Osteoblast (primary cell): ENCODE data around the gene SELENOS. TPM values are rescaled to one million over a fixed set of nuclear protein-coding genes. Genes with fewer than 3 reads are reported as not detected.
A peak's percentile ranks its signal among the peaks of the same experiment; 100 is the strongest.

Experiments used
- DNase-seq: peaks from one replicate; pipeline ENCODE4 v3.0.0; 2011; ENCODE audit warnings: low spot score, mixed read lengths; ENCODE audit not compliant: insufficient read length; ENCODE audit errors: missing footprints
- H2AFZ ChIP-seq: 2 replicates; pipeline ENCODE4 v1.6.0; 2011; ENCODE audit warnings: mild to moderate bottlenecking, low read length
- H3K27ac ChIP-seq: 2 replicates; pipeline ENCODE4 v1.5.1; 2011; ENCODE audit warnings: mild to moderate bottlenecking, low read depth, low read length, moderate library complexity
- H3K27me3 ChIP-seq: 2 replicates; pipeline ENCODE4 v1.6.0; 2012; ENCODE audit warnings: mild to moderate bottlenecking, control low read depth, inconsistent platforms, low read length, moderate library complexity; ENCODE audit not compliant: insufficient read depth
- H3K36me3 ChIP-seq: 2 replicates; pipeline ENCODE4 v1.5.1; 2011; ENCODE audit warnings: mild to moderate bottlenecking, low read length, control low read depth, moderate library complexity; ENCODE audit not compliant: insufficient read depth
- H3K4me1 ChIP-seq: 2 replicates; pipeline ENCODE4 v1.5.1; 2011; ENCODE audit warnings: mild to moderate bottlenecking, low read length, control low read depth, moderate library complexity; ENCODE audit not compliant: insufficient read depth
- H3K4me2 ChIP-seq: 2 replicates; pipeline ENCODE4 v1.6.0; 2011; ENCODE audit warnings: mild to moderate bottlenecking, low read length; ENCODE audit not compliant: insufficient read depth
- H3K4me3 ChIP-seq: fragments of 200-600 bp; sonication (generic); 3 replicates; pipeline ENCODE4 v1.5.1; 2012; ENCODE audit warnings: mild to moderate bottlenecking, low read length, inconsistent platforms; ENCODE audit not compliant: insufficient read depth
- H3K79me2 ChIP-seq: 2 replicates; pipeline ENCODE4 v1.6.0; 2012; ENCODE audit warnings: mild to moderate bottlenecking, low read length, control low read depth, inconsistent platforms; ENCODE audit not compliant: insufficient read depth
- H3K9me3 ChIP-seq: 2 replicates; pipeline ENCODE4 v1.5.1; 2011; ENCODE audit warnings: low read depth, low read length, control low read depth
- H4K20me1 ChIP-seq: 2 replicates; pipeline ENCODE4 v1.6.0; 2012; ENCODE audit warnings: mild to moderate bottlenecking, low read length, control low read depth; ENCODE audit not compliant: insufficient read depth
- total RNA-seq: library from RNA; depleted of rRNA; stranded (reverse); fragments of >200 nt; gene quantifications from 2 replicates; pipeline ENCODE4 v1.2.3, GENCODE V29; 2012
- TF ChIP-seq, protein P1 (sequence below): IDR thresholded peaks from 2 replicates; pipeline ENCODE4 v1.5.1; 2011; ENCODE audit warnings: mild to moderate bottlenecking, low read depth, low read length, moderate library complexity; ENCODE audit errors: extremely low read depth

Gene SELENOS
- total RNA-seq, 1 donor, result 79.6 TPM

DNA sequence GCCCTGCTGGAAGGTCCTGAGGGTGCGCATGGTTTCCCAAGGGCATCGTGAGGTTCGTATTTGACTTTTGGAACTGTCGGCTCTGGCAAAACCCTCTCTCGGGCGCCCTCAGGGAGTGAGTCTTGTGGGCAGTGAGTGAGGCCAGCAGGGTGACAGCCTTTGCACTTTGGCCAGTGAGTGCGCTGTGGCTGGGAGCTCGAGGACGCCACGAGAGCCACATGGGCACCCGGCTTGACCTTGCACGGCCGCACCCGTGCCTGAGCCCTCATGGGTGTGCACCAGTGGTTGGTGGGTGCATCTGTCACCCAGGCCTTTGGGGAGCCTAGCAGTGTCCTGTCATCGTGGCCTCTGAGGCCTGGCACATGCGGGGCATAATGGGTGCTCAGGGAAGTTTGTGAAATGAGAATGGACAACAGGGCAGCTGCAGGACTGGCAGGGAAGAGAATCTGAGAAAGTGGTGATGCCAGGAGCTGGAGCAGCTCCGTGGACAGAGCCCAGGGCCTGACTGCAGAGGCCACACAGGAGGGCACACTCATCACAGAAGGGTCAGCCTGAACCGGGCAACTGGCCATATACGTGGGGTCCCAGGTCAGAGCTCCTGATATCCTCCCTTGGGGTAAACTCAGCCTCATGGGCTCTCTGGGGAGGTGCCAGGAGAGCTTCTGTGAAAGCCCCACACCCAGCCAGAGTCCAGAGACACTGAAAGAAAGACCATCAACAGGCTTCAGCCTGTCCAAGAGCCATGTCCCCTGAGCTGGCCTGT, 48.2 kb upstream of the SELENOS start:
- Histone ChIP-seq H3K79me2 (no peaks in the 10 kb centered on the region), H3K4me1 (no peaks in the 10 kb centered on the region), H3K9me3 (no peaks in the 10 kb centered on the region), H3K4me2 (no peak overlapping the region), H3K4me3 (no peak overlapping the region), H3K36me3 (no peaks in the 10 kb centered on the region), H3K27ac (no peak overlapping the region), H4K20me1 (no peaks in the 10 kb centered on the region), H3K27me3 (no peaks in the 10 kb centered on the region), H2AFZ (no peak overlapping the region)
- TF ChIP-seq, protein P1, sequence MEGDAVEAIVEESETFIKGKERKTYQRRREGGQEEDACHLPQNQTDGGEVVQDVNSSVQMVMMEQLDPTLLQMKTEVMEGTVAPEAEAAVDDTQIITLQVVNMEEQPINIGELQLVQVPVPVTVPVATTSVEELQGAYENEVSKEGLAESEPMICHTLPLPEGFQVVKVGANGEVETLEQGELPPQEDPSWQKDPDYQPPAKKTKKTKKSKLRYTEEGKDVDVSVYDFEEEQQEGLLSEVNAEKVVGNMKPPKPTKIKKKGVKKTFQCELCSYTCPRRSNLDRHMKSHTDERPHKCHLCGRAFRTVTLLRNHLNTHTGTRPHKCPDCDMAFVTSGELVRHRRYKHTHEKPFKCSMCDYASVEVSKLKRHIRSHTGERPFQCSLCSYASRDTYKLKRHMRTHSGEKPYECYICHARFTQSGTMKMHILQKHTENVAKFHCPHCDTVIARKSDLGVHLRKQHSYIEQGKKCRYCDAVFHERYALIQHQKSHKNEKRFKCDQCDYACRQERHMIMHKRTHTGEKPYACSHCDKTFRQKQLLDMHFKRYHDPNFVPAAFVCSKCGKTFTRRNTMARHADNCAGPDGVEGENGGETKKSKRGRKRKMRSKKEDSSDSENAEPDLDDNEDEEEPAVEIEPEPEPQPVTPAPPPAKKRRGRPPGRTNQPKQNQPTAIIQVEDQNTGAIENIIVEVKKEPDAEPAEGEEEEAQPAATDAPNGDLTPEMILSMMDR, result no peak
- peak; percentile 54 for DNase-seq

DNA sequence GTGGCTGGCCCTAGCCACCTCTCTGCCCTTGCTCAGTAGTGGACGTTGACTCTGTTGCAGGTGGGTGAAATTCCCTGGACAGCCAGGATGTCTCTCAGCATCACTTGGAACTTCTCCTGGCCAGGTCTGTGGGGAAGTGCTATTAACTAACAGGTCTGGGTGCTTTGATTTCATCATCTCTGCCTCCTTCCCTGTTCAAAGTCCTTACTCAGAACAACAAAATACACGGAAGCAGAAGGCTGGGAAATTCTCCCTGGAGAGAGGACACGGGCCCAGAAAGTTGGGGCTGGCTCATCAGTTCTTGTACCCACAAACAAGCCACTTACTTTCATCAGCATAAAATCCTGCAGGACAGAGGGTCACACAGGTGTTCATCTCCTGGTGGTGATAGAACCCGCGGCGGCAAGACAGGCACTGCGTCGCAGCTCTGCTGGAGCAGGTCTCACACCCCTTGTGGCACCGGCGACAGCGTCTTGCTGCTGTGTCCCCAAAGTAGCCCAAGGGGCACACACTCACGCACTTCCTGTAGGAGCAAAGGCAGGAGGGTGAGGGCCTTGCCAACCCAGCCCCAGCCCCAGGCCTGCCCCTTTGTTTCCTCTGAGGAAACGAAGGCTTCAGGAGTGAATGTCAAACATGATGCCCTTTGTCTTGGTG, 47.4 kb upstream of the SELENOS start:
- Histone ChIP-seq H4K20me1 (no peaks in the 10 kb centered on the region), H3K36me3 (no peaks in the 10 kb centered on the region), H3K27me3 (no peaks in the 10 kb centered on the region), H3K4me1 (no peaks in the 10 kb centered on the region), H2AFZ (no peak overlapping the region), H3K79me2 (no peaks in the 10 kb centered on the region), H3K27ac (no peak overlapping the region), H3K4me2 (no peak overlapping the region), H3K9me3 (no peaks in the 10 kb centered on the region), H3K4me3 (no peak overlapping the region)
- DNase-seq, result peak; percentile 18
- TF ChIP-seq, protein P1, result no peak

DNA sequence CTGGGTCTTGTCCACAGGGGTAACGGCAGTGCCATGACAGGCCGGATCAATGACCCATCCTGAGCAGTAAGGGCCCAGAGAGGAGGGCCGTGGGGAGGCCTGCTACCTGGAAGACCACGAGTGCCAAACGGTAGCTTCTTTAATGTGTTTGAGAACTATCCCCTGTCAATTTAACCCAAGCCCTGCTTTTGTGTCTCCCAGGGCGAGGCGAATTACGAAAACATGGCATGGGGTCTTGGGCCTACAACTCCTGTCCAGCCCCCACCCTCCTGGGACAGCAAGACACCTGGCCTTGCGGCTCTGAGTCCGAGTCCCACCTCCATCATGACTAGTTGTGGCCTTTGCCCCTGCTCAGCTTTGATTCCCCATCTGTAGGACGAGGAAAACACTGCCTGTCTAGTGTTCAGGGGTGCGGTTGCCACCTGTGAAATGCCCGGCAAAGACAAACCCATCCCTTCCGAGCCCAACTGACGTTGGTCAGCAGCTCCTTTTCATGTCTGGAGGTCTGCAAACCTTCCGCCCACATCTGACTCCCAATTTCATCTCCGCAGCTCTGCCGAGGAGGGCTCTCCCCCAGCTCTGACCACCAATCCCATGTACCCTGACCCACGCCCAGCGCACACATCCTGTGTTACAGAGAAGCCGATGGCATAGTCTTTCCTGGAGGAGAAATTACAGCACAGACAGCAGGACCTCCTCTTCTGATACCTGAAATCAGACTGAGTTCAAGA, 46.7 kb upstream of the SELENOS start:
- Histone ChIP-seq H4K20me1 (no peaks in the 10 kb centered on the region), H3K4me1 (no peaks in the 10 kb centered on the region), H3K36me3 (no peaks in the 10 kb centered on the region), H3K27me3 (no peaks in the 10 kb centered on the region), H3K79me2 (no peaks in the 10 kb centered on the region), H3K4me2 (no peak overlapping the region), H3K9me3 (no peaks in the 10 kb centered on the region), H2AFZ (no peak overlapping the region), H3K4me3 (no peak overlapping the region), H3K27ac (no peak overlapping the region)
- DNase-seq, result peak; percentile 23
- TF ChIP-seq, protein P1, result no peak
